ENCODE results near the gene CALN1. TPM values are rescaled to one million over a fixed set of nuclear protein-coding genes. Genes with fewer than 3 reads are reported as not detected.
"Not testable (repeated sequence)": the region's sequence is repeated elsewhere in the genome, so short reads cannot be mapped to it uniquely, and the experiment has no call there.

The CALN1 gene
- total RNA-seq, 1 donor from 2014 or later: 0.20 TPM

DNA sequence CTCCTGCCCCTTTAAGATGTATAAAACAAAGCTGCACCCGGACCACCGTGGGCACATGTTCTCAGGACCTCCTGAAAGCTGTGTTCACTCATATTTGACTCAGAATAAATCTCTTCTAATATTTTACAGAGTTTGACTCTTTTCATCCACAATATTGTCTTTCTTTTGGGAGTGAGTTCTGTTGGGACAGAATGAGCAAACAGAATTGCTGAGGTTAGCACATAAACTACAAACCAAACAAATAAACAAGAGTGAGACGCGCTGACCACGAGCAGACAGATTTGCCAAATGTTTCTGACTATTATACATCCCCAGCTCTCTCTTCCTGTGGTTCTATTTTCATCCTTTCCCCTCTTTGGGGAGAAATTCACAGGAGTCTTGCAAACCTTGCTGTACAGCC, 526.7 kb downstream of the CALN1 start:
- intact Hi-C loops (cut with micrococcal nuclease): no loop called here

- intact Hi-C loops (cut with micrococcal nuclease): no loop called here
Measured at GRCh38 chr7:71883415-71883814, 528.7 kb downstream of the CALN1 start.

- intact Hi-C loops (cut with micrococcal nuclease): no loop called here
Measured at GRCh38 chr7:71871446-71871845, 540.7 kb downstream of the CALN1 start.

DNA sequence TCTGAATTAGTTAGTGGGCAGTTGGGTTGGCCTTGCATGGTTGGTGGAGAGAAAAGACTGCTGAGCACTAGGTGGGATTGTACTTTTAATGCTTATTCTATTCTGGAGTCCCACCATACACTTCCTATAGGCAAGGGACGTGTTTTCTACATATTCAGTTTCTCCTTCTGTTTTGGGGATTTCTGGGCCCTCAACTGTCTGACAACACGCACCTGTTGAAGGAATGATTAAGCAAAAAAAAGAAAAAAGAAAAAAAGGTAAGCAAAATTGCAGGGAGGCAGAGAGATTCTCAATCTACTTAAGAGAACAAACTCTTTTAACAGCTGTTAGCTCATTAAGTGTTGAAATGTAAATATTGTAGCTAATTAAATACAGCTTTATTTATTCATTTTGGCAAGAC, 541.3 kb downstream of the CALN1 start:
- intact Hi-C loops (cut with micrococcal nuclease): no loop called here

- intact Hi-C loops (cut with micrococcal nuclease): no loop called here
Measured at GRCh38 chr7:71868797-71869196, 543.3 kb downstream of the CALN1 start.

DNA sequence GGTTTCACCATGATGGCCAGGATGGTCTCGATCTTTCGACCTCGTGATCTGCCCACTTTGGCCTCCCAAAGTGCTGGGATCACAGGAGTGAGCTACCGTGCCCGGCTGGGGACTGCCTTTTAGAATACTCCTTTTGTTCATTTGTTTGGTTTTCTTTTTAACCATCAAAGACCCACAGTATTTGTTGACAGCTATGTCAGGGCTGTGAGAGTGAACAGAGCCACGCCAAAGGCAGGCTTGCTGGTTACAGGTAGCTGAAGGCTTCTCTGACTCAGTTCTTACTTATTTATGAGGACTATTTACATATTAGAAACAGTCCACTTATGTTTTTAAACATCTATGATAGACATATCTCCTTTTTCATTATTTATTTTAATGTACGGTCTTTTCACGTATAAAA, 544.5 kb downstream of the CALN1 start:
- intact Hi-C loops (cut with micrococcal nuclease): no loop called here

GRCh38 chr7:71865172-71865571, 547.0 kb downstream of the CALN1 start:
- intact Hi-C loops (cut with micrococcal nuclease): no loop called here

GRCh38 chr7:71864130-71864529, 548.0 kb downstream of the CALN1 start:
- intact Hi-C loops (cut with micrococcal nuclease): no loop called here

DNA sequence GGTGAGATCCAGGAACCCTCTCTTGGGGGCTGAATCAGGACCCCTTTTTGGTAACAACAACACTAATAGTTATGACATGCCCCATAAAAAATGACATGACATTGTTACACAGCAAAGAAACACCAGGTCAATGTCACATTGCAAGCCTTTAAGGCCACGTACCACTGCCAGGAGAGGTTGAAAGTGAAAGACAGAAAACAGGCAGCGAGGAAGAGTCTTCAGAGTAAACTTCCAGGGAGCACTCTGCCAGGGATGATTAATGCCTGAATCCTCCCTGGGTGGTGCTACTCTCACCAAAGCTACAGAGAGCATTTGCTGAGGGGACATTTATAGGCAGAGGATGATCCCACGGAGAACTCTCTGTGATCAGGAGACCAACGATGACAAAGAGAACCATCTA, 551.6 kb downstream of the CALN1 start:
- intact Hi-C loops (cut with micrococcal nuclease): no loop called here

DNA sequence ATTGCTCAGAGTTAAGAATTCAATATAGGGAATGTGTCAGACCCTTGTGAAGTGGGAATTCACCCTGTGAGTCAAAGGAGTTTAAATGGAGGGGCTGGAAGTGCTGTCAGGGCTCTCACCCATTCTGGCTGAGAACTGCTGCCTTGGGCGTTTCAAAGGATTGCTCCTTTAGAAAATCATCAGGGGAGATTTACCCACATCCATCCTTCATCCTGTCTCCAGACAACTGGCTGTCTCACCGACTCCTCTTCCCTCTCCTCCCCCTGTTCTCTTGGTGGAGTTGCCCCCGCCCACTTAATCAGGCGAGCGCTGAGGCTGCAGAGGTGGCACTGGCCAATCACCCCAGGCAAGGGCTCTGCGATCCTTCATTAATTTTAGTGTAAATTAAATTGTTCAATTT, 554.8 kb downstream of the CALN1 start:
- intact Hi-C loops (cut with micrococcal nuclease): no loop called here

GRCh38 chr7:71854546-71855397, 557.4 kb downstream of the CALN1 start:
- intact Hi-C loops (cut with micrococcal nuclease): no loop called here

DNA sequence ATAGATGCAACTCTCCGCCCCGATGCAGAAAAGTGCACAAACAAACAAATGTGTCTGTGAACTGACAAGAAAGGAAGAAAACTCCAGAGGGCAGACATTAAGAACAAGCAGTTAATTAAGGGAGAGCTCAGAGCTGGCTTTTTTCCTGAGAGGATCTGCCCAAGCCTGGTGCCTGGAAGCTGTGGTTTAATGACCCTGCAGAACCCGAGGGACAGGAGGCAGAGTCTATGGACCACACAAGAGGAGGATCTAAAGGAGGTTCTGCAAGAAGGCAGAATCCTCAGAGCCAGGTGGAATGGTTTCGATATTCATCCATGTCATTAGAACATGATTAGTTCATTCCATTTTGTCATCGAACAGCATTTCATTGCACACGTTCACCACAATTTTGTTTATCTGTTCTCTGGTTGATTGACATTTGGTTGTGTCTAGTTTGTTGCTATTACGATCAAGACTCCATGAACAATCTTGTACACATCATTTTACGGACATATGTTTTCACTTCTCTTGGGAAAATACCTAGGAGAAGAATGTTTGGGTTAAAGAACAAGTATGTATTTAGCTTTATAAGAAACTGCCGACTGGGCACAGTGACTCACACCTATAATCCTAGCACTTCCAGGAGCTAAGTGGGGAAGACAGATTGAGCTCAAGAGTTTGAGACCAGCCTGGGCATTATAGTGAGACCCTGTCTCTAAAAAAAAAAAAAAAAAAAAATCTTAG, 560.2 kb downstream of the CALN1 start:
- intact Hi-C loops (cut with micrococcal nuclease): no loop called here

DNA sequence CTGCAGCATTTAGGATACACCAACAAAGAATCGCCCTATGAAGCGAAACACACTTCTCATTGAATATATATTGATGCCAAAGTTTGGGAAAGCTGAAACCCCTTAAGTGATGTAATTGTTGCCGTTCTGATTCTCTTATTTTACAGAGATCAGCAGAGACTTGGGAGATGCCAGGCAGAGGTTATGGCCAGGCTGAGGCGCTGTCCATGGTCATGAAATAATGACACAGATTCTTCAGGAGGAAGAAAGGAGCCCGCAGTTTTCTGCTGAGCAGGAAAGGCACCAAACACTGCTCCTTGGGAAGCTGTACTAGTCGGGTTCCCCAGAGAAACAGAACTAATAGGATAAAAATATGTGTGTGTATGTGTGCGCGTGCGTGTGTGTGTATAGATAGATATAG, 566.0 kb downstream of the CALN1 start:
- intact Hi-C loops (cut with micrococcal nuclease): no loop called here

DNA sequence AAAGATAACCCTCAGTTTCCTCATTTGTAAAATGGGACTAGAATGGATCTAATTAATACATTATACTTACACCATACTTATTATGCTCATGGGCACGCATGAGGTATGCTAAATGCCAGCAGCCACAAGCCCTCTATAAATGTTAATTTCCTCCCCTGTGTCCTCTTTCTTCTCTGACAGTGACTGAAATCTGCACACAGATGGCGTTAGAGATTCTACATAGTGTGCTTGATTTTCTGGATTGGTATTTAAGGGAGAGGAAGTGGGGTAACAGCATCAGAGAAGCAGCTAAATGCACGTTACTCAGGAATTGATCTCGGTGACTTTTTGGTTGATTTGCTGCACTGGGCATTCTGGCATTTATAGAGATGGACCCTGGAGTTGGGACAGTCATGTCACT, 568.5 kb downstream of the CALN1 start:
- intact Hi-C loops (cut with micrococcal nuclease): no loop called here

- intact Hi-C loops (cut with micrococcal nuclease): no loop called here
Measured at GRCh38 chr7:71842786-71843185, 569.4 kb downstream of the CALN1 start.

GRCh38 chr7:71842381-71842780, 569.8 kb downstream of the CALN1 start:
- intact Hi-C loops (cut with micrococcal nuclease): no loop called here

GRCh38 chr7:71835056-71835455, 577.1 kb downstream of the CALN1 start:
- intact Hi-C loops (cut with micrococcal nuclease): no loop called here

GRCh38 chr7:71829515-71829914, 582.6 kb downstream of the CALN1 start:
- intact Hi-C loops (cut with micrococcal nuclease): no loop called here

DNA sequence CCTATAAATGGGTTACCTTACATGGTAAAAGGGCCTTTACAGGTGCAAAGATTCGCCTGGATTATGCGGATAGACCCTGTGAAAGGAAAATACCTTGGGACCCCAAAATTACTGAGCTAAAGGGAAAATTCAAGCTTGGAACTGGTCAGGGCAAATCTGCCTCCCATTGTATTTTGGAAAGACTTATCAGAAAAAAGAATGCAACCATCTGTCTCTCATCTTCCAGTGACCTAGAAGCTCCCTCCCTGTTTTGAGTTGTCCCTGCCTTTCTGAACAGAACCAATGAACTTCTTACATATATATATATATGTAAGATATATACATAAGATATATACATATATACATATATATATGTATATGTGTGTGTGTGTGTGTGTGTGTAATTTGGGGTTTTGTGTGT, 583.8 kb downstream of the CALN1 start:
- intact Hi-C loops (cut with micrococcal nuclease): no loop called here

- intact Hi-C loops (cut with micrococcal nuclease): no loop called here
Measured at GRCh38 chr7:71826141-71826540, 586.0 kb downstream of the CALN1 start.

- intact Hi-C loops (cut with micrococcal nuclease): no loop called here
Measured at GRCh38 chr7:71824006-71824760, 588.0 kb downstream of the CALN1 start.

- intact Hi-C loops (cut with micrococcal nuclease): not testable (repeated sequence)
Measured at GRCh38 chr7:71822406-71822805, 589.7 kb downstream of the CALN1 start.

All from T-helper 1 cell treated with Interleukin-12 subunit alpha and Interleukin-12 subunit beta and Interleukin-4 antibody, amounts not matched to agents 30 ng/mL and 1 ng/mL, for 36 hours (primary cell).